Esophagus muscularis mucosa (tissue), 4 donors: Measurements from ENCODE around the gene AP3S1. TPM values are rescaled to one million over a fixed set of nuclear protein-coding genes. Genes with fewer than 3 reads are reported as not detected.
A peak's percentile ranks its signal among the peaks of the same experiment; 100 is the strongest.

ENCODE experiments used
- DNase-seq: peaks from one replicate; pipeline ENCODE4 v3.0.0-alpha.2; 2017; ENCODE audit errors: extremely low spot score
- H3K27ac ChIP-seq, 4 donors: fragments of 200-600 bp; sonication (generic); replicated peaks in 1 of 4; 1 replicate in 3 of 4; 2 replicates in 1 of 4; pipeline ENCODE4 v1.5.1; 2016 to 2019; ENCODE audit warnings: mild to moderate bottlenecking in 1 of 4
- H3K27me3 ChIP-seq, 4 donors: fragments of 200-600 bp; sonication (generic); one replicate each; pipeline versions ENCODE4 v1.5.1 to v1.6.0; 2016 to 2019
- H3K36me3 ChIP-seq, 4 donors: fragments of 200-600 bp; sonication (generic); one replicate each; pipeline ENCODE4 v1.5.1; 2016 to 2019
- H3K4me1 ChIP-seq, 4 donors: fragments of 200-600 bp; sonication (generic); one replicate each; pipeline ENCODE4 v1.5.1; 2016 to 2019
- H3K4me3 ChIP-seq, 4 donors: fragments of 200-600 bp; sonication (generic); 1 replicate in 2 of 4; 2 replicates in 2 of 4; pipeline ENCODE4 v1.5.1; 2016 to 2019; ENCODE audit warnings: mild to moderate bottlenecking in 4 of 4, moderate library complexity in 1 of 4
- H3K9me3 ChIP-seq, 4 donors: fragments of 200-600 bp; sonication (generic); 1 replicate in 3 of 4; 2 replicates in 1 of 4; pipeline ENCODE4 v1.5.1; 2016 to 2019
- EP300 ChIP-seq: sonication (generic); formaldehyde crosslinking; IDR thresholded peaks from one replicate; pipeline ENCODE4 v1.6.1; 2017; ENCODE audit warnings: antibody characterized with exemption
- POLR2A ChIP-seq: fragments of 450-650 bp; IDR thresholded peaks from one replicate; pipeline ENCODE4 v1.6.1; 2017; ENCODE audit warnings: antibody characterized with exemption, moderate library complexity, mild to moderate bottlenecking, low read depth
- POLR2AphosphoS5 ChIP-seq, 2 donors: sonication (generic); formaldehyde crosslinking; IDR thresholded peaks; one replicate each; pipeline ENCODE4 v1.6.1; 2017; ENCODE audit warnings: antibody characterized with exemption in 2 of 2
- WGBS: methylation state at CpG from one replicate; pipeline ENCODE4 v1.1.5; 2018; 5-methylcytosine and 5-hydroxymethylcytosine counted together
- intact Hi-C: fragments of 100-400 bp; cut with DNase I; formaldehyde crosslinking; loops from one replicate; pipeline ENCODE4 v1.15.1; 2023
- total RNA-seq, 4 donors: library from RNA; depleted of rRNA; stranded (reverse); fragments of >200 nt; gene quantifications; one replicate each; pipeline versions ENCODE4 v1.1.0 to v1.2.1, GENCODE V29; 2016
- TF ChIP-seq, protein P1 (sequence below), 3 experiments: fragments of 200-600 bp in 2 of 3; fragments of 450-650 bp in 1 of 3; sonication (generic) in 2 of 3; IDR thresholded peaks; one replicate each; pipeline ENCODE4 v1.5.1; 2017 to 2019; ENCODE audit warnings: antibody characterized with exemption in 3 of 3, mild to moderate bottlenecking in 2 of 3, moderate library complexity in 1 of 3

The AP3S1 gene
- total RNA-seq, 4 donors from 2014 or later, result 44.2 to 74.2 (median 58.9) TPM

DNA sequence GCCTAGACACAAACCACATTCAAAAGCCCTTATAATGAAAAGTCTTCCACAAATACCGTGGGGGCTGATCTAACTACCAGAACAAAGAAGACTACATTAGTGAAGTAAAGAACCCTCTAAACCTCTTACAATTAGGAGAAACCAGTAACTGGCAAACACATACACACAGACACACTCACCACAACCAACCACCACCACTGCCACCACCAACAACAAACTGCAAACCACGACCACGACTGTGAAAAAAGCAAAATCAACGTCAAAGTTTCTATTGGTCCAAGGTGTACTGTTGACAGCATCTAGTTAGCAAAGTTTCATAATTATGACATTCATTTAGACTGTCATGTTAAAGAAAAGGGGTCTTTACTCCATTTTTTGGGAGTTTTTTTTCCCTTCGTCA lies 28.0 kb upstream of the AP3S1 start:
- intact Hi-C loops, result no loop called here
- peaks cover 0 to 34% (median 2%) of the 10 kb centered on the region in 4 donors for H3K27me3 ChIP-seq
- TF ChIP-seq EP300 (no peak), POLR2AphosphoS5 (IDR thresholded peaks at IDR 0.05) (no peak)
- TF ChIP-seq, protein P1, sequence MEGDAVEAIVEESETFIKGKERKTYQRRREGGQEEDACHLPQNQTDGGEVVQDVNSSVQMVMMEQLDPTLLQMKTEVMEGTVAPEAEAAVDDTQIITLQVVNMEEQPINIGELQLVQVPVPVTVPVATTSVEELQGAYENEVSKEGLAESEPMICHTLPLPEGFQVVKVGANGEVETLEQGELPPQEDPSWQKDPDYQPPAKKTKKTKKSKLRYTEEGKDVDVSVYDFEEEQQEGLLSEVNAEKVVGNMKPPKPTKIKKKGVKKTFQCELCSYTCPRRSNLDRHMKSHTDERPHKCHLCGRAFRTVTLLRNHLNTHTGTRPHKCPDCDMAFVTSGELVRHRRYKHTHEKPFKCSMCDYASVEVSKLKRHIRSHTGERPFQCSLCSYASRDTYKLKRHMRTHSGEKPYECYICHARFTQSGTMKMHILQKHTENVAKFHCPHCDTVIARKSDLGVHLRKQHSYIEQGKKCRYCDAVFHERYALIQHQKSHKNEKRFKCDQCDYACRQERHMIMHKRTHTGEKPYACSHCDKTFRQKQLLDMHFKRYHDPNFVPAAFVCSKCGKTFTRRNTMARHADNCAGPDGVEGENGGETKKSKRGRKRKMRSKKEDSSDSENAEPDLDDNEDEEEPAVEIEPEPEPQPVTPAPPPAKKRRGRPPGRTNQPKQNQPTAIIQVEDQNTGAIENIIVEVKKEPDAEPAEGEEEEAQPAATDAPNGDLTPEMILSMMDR (IDR thresholded peaks at IDR 0.05), result no peak

DNA sequence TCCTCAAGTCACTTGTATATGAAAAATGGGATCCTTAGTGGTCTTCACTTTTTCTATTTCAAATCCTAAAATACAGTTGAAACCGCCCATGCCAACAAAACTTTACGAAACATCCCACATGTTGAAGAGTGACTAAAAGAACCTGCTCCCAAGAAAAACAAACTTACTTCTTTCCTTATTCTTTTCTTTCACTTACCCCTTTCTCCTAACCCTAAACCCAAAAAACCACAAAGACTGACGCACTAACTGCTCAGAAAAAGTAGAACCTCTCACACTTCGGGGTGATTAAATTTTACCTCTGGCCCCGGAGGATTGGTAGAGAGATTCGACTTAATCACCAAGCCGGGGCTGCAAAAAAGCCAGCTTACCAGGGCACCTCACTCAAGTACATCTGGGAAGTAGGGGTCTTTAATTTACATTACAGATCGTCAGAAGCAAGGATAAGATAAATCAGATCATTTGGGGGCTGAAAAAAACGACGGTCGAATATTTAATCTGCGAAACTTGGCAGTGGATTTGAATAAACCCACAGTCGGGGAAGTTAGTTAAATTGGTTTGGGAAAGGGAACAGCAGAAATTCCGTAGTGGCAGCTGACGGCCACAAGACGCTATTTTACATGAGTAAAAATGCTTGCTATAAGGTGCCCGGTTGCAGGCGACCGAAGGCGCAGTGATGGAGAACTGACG lies 26.6 kb upstream of the AP3S1 start:
- peaks cover 15 to 28% (median 22%) of the 10 kb centered on the region in 4 donors for H3K4me1 ChIP-seq
- DNase-seq, result no peak
- peaks cover 0 to 34% (median 2%) of the 10 kb centered on the region in 4 donors for H3K27me3 ChIP-seq
- H3K4me3 ChIP-seq, result peak overlapping the region; percentile 62 to 70 (median 68)
- no peaks in the 10 kb centered on the region for H3K9me3 ChIP-seq
- H3K27ac ChIP-seq, result peak overlapping the region in 1 of 4 donors; percentile 88
- no peaks in the 10 kb centered on the region for H3K36me3 ChIP-seq
- 39% methylated on average over 21 of the region's 21 CpGs for WGBS
- TF ChIP-seq POLR2AphosphoS5 (IDR thresholded peaks at IDR 0.05) (no peak), POLR2A (no peak), EP300 (no peak)
- TF ChIP-seq, protein P1 (IDR thresholded peaks at IDR 0.05), result no peak
- intact Hi-C loops, result no loop called here

More for the DNA sequence above, 28.0 kb upstream of the AP3S1 start:
- Histone ChIP-seq H3K27ac (no peak overlapping the region), H3K4me3 (no peak overlapping the region), H3K4me1 (peaks cover 15 to 28% (median 22%) of the 10 kb centered on the region in 4 donors), H3K36me3 (no peaks in the 10 kb centered on the region), H3K9me3 (no peaks in the 10 kb centered on the region)
- no peak for DNase-seq
- 89% methylated on average over 5 of the region's 5 CpGs for WGBS

DNA sequence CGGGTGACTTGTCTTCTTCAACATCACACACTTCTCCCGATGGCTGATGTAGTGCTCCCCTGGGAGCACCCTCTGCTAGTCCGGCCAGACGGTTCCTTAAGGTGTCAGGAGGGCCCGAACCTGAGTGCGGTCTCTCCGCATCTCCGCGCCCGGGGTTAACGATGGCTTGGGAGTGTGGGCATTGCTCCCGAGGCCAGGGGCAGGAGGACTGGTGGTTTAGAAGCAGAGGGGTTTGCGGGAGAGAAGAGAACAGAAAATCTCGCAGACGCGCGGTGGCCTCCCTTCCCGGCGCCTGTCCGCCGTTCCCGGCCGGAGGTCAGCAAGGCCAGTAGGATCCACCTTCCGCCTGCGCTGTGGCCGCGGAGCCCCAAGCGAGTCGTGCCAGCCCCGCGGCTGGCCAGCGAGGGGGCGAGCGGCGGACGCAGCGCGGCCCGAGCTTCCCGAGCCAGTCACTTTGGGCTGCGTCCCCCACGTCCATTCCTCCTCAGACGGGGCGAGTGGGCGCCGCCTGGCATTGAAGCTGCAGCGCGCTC lies 26.0 kb upstream of the AP3S1 start:
- intact Hi-C loops, result no loop called here
- no peak for DNase-seq
- Histone ChIP-seq H3K4me3 (peak overlapping the region; percentile 62 to 70 (median 68)), H3K27me3 (peaks cover 0 to 34% (median 2%) of the 10 kb centered on the region in 4 donors), H3K9me3 (no peaks in the 10 kb centered on the region), H3K27ac (peak overlapping the region; percentile 80 to 88 (median 82)), H3K36me3 (no peaks in the 10 kb centered on the region), H3K4me1 (peaks cover 15 to 28% (median 22%) of the 10 kb centered on the region in 4 donors)
- TF ChIP-seq EP300 (no peak), POLR2A (no peak), POLR2AphosphoS5 (IDR thresholded peaks at IDR 0.05) (no peak)
- TF ChIP-seq, protein P1 (IDR thresholded peaks at IDR 0.05), result no peak
- 5% methylated on average over 27 of the region's 48 CpGs for WGBS

DNA sequence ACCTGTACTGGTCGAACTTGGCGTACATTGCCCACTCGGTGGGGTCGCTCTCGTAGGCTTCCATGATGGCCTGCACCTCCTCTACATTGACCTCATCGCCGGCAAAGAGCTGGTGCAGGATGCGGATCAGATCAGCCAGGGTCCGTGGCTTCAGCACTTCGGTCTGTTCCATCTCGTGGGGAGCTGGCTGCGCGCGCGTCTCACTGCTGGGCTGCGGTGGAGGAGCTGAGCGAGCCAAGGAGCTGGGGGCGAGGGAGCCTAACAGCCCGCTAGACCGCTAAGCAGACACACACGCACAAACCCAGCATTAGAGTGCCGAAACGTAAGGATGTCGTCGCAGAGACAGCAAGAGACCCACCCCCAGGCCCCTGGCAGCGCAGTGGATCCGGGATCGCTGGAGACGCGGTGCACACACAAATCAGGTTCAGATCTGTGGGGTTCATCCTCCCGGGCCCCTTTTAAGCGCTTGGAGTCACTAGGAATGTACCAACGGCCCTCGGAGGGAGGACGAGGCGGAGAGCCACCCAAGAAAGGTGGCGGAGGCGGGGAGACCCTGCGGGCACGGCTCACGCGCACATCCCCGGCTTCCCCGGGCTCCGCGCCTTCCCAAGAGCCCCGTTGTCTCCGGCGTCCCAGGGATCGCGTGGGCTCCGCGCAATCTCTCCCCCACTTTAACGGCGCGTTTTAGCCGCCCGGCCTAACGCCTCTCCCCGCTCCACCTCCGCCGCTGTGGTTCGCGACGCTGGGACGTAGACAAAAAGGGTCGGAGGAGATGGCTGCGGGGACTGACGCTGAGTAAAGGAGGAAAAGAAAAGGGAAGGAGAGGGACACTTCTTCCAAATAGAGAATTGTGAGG lies 25.3 kb upstream of the AP3S1 start, which contains the start of gene CDO1:
Gene CDO1, minus strand, starts transcription at position 434 of the 856 bp plus-strand sequence. Its CDS starts 262 bp downstream, at position 172.
- DNase-seq, result no peak
- WGBS, result under 1% methylated on average over 40 of the region's 69 CpGs
- intact Hi-C loops, result no loop called here

More for the DNA sequence above, 25.3 kb upstream of the AP3S1 start, which contains the start of gene CDO1:
- Histone ChIP-seq H3K4me3 (peak within 1 kb of the TSS; percentile 62 to 70 (median 68)), H3K36me3 (no peaks in the 10 kb centered on the region), H3K4me1 (peaks cover 15 to 28% (median 22%) of the 10 kb centered on the region in 4 donors), H3K27me3 (peaks cover 0 to 34% (median 2%) of the 10 kb centered on the region in 4 donors), H3K9me3 (no peaks in the 10 kb centered on the region), H3K27ac (peak within 1 kb of the TSS; percentile 80 to 88 (median 82))
- peak; percentile 24 to 63 for TF ChIP-seq POLR2AphosphoS5 (IDR thresholded peaks at IDR 0.05)
- no peak for TF ChIP-seq EP300
